Occipital lobe (tissue), 2 donors: ENCODE results near the gene SLC34A3. TPM values are rescaled to one million over a fixed set of nuclear protein-coding genes. Genes with fewer than 3 reads are reported as not detected.

Experiments used
- DNase-seq: peaks from one replicate; lab custom pipeline; 2025; lab: John Stamatoyannopoulos, UW
- total RNA-seq: library from RNA; depleted of rRNA; stranded (reverse); fragments of >200 nt; gene quantifications from one replicate; pipeline ENCODE4 v1.2.3, GENCODE V29; 2014

SLC34A3 gene
- 0.16 TPM for total RNA-seq

GRCh38 chr9:137230705-137231371 is at the start of gene SLC34A3:
Gene SLC34A3 (plus strand): TSS chr9:137230901. CDS start chr9:137231703, 802 bp downstream.
- no peak for DNase-seq

- no peak for DNase-seq
These were observed 49.0 kb upstream of the SLC34A3 start for GRCh38 chr9:137181680-137182079.

- no peak for DNase-seq
These were observed 47.9 kb upstream of the SLC34A3 start for GRCh38 chr9:137182836-137183235.

GRCh38 chr9:137183980-137184595 is 46.6 kb upstream of the SLC34A3 start:
- no peak for DNase-seq

- DNase-seq, result no peak
These were observed 45.6 kb upstream of the SLC34A3 start for GRCh38 chr9:137184881-137185660.

- no peak for DNase-seq
These were observed 44.8 kb upstream of the SLC34A3 start for GRCh38 chr9:137185921-137186320.

- DNase-seq, result no peak
These were observed 44.3 kb upstream of the SLC34A3 start for GRCh38 chr9:137186385-137186784.

GRCh38 chr9:137187386-137187785 is 43.3 kb upstream of the SLC34A3 start:
- DNase-seq, result no peak

GRCh38 chr9:137188086-137188489 is 42.6 kb upstream of the SLC34A3 start:
- DNase-seq, result no peak

GRCh38 chr9:137188490-137189296 is 42.0 kb upstream of the SLC34A3 start, which contains the start of the genes ANAPC2 and SSNA1:
Gene ANAPC2 (minus strand): TSS chr9:137188560. CDS start chr9:137188532, 28 bp downstream.
Gene SSNA1 (plus strand): TSS chr9:137188676. CDS start chr9:137188727, 51 bp downstream.
- peak; percentile 89 for DNase-seq

GRCh38 chr9:137189297-137190295 is 41.1 kb upstream of the SLC34A3 start:
- no peak for DNase-seq

GRCh38 chr9:137190315-137190856 is 40.3 kb upstream of the SLC34A3 start:
- DNase-seq, result no peak

GRCh38 chr9:137191245-137191644 is 39.5 kb upstream of the SLC34A3 start:
- no peak for DNase-seq

GRCh38 chr9:137191691-137192447 is 38.8 kb upstream of the SLC34A3 start:
- peak; percentile 65 for DNase-seq

GRCh38 chr9:137192448-137192780 is 38.3 kb upstream of the SLC34A3 start:
- no peak for DNase-seq

GRCh38 chr9:137192859-137193258 is 37.8 kb upstream of the SLC34A3 start:
- DNase-seq, result no peak

- no peak for DNase-seq
These were observed 36.9 kb upstream of the SLC34A3 start for GRCh38 chr9:137193771-137194170.

- peak; percentile 77 for DNase-seq
These were observed 36.3 kb upstream of the SLC34A3 start for GRCh38 chr9:137194388-137194787.

GRCh38 chr9:137194909-137195308 is 35.8 kb upstream of the SLC34A3 start:
- no peak for DNase-seq
